Measurements from ENCODE around the gene MTM1.

Gene MTM1

GRCh38 chrX:150544222-150544787 is 24.1 kb upstream of the MTM1 start:
- no peaks in the 10 kb centered on the region for H3K36me3 Mint-ChIP-seq
- peaks cover 29% of the 10 kb centered on the region for H3K4me1 Mint-ChIP-seq
- ATAC-seq (no peak), DNase-seq (ENCODE audit: low spot score in 2 of 2) (no peak)
- no peak overlapping the region for H3K27ac Mint-ChIP-seq
- no peaks in the 10 kb centered on the region for H3K9me3 Mint-ChIP-seq
- H3K4me3 Mint-ChIP-seq, result no peak overlapping the region

GRCh38 chrX:150544835-150545770 is 23.3 kb upstream of the MTM1 start:
- H3K4me3 Mint-ChIP-seq, result no peak overlapping the region
- no peak overlapping the region for H3K27ac Mint-ChIP-seq
- H3K4me1 Mint-ChIP-seq, result peaks cover 29% of the 10 kb centered on the region
- no peaks in the 10 kb centered on the region for H3K9me3 Mint-ChIP-seq
- DNase-seq (ENCODE audit: low spot score in 2 of 2) (no peak), ATAC-seq (no peak)
- H3K36me3 Mint-ChIP-seq, result no peaks in the 10 kb centered on the region

- ATAC-seq (no peak), DNase-seq (ENCODE audit: low spot score in 2 of 2) (no peak)
- Mint-ChIP-seq H3K27ac (peak overlapping the region; percentile 79), H3K4me3 (peak overlapping the region; percentile 57), H3K4me1 (peaks cover 29% of the 10 kb centered on the region), H3K36me3 (no peaks in the 10 kb centered on the region), H3K9me3 (no peaks in the 10 kb centered on the region)
Observed at GRCh38 chrX:150546711-150547153, 21.7 kb upstream of the MTM1 start.

- Mint-ChIP-seq H3K9me3 (no peaks in the 10 kb centered on the region), H3K4me1 (peaks cover 29% of the 10 kb centered on the region), H3K27ac (no peak overlapping the region), H3K36me3 (no peaks in the 10 kb centered on the region), H3K4me3 (peak overlapping the region; percentile 57)
- DNase-seq (ENCODE audit: low spot score in 2 of 2), result peak in 1 of 2 donors; percentile 3
- ATAC-seq, result no peak
Observed at GRCh38 chrX:150547375-150548115, 20.9 kb upstream of the MTM1 start.

- Mint-ChIP-seq H3K9me3 (no peaks in the 10 kb centered on the region), H3K4me1 (peaks cover 29% of the 10 kb centered on the region), H3K4me3 (peak overlapping the region; percentile 57), H3K27ac (no peak overlapping the region), H3K36me3 (no peaks in the 10 kb centered on the region)
- DNase-seq (ENCODE audit: low spot score in 2 of 2), result no peak
- ATAC-seq, result no peak
Observed at GRCh38 chrX:150548251-150548650, 20.2 kb upstream of the MTM1 start.

GRCh38 chrX:150548684-150549083 is 19.7 kb upstream of the MTM1 start:
- H3K9me3 Mint-ChIP-seq, result no peaks in the 10 kb centered on the region
- peaks cover 25% of the 10 kb centered on the region for H3K4me1 Mint-ChIP-seq
- H3K36me3 Mint-ChIP-seq, result no peaks in the 10 kb centered on the region
- DNase-seq (ENCODE audit: low spot score in 2 of 2) (no peak), ATAC-seq (peak; percentile 88)
- peak overlapping the region; percentile 57 for H3K4me3 Mint-ChIP-seq
- H3K27ac Mint-ChIP-seq, result no peak overlapping the region

GRCh38 chrX:150551963-150552362 is 16.5 kb upstream of the MTM1 start:
- no peaks in the 10 kb centered on the region for H3K9me3 Mint-ChIP-seq
- no peak overlapping the region for H3K27ac Mint-ChIP-seq
- peaks cover 14% of the 10 kb centered on the region for H3K4me1 Mint-ChIP-seq
- DNase-seq (ENCODE audit: low spot score in 2 of 2) (no peak), ATAC-seq (no peak)
- H3K36me3 Mint-ChIP-seq, result no peaks in the 10 kb centered on the region
- H3K4me3 Mint-ChIP-seq, result no peak overlapping the region

- no peaks in the 10 kb centered on the region for H3K36me3 Mint-ChIP-seq
- no peak overlapping the region for H3K4me3 Mint-ChIP-seq
- no peak for DNase-seq (ENCODE audit: low spot score in 2 of 2)
- H3K27ac Mint-ChIP-seq, result no peak overlapping the region
- H3K4me1 Mint-ChIP-seq, result no peaks in the 10 kb centered on the region
- no peak for ATAC-seq
- H3K9me3 Mint-ChIP-seq, result no peaks in the 10 kb centered on the region
Observed at GRCh38 chrX:150558424-150558823, 10.0 kb upstream of the MTM1 start.

GRCh38 chrX:150564838-150565237 is 3.6 kb upstream of the MTM1 start:
- DNase-seq (ENCODE audit: low spot score in 2 of 2) (no peak), ATAC-seq (no peak)
- Mint-ChIP-seq H3K4me3 (no peak overlapping the region), H3K4me1 (peaks cover 4% of the 10 kb centered on the region), H3K36me3 (no peaks in the 10 kb centered on the region), H3K27ac (no peak overlapping the region), H3K9me3 (no peaks in the 10 kb centered on the region)

- no peak overlapping the region for H3K4me3 Mint-ChIP-seq
- peaks cover 6% of the 10 kb centered on the region for H3K4me1 Mint-ChIP-seq
- no peaks in the 10 kb centered on the region for H3K9me3 Mint-ChIP-seq
- DNase-seq (ENCODE audit: low spot score in 2 of 2) (no peak), ATAC-seq (no peak)
- no peaks in the 10 kb centered on the region for H3K36me3 Mint-ChIP-seq
- H3K27ac Mint-ChIP-seq, result no peak overlapping the region
Observed at GRCh38 chrX:150565551-150565950, 2.9 kb upstream of the MTM1 start.

GRCh38 chrX:150566734-150567182 is 1.7 kb upstream of the MTM1 start:
- Mint-ChIP-seq H3K9me3 (no peaks in the 10 kb centered on the region), H3K27ac (no peak overlapping the region), H3K36me3 (no peaks in the 10 kb centered on the region), H3K4me3 (no peak overlapping the region), H3K4me1 (peaks cover 13% of the 10 kb centered on the region)
- ATAC-seq (no peak), DNase-seq (ENCODE audit: low spot score in 2 of 2) (no peak)

- no peaks in the 10 kb centered on the region for H3K36me3 Mint-ChIP-seq
- no peak overlapping the region for H3K27ac Mint-ChIP-seq
- H3K4me3 Mint-ChIP-seq, result peak overlapping the region; percentile 69
- no peak for DNase-seq (ENCODE audit: low spot score in 2 of 2)
- no peak for ATAC-seq
- H3K4me1 Mint-ChIP-seq, result peaks cover 23% of the 10 kb centered on the region
- H3K9me3 Mint-ChIP-seq, result no peaks in the 10 kb centered on the region
Observed at GRCh38 chrX:150567645-150568319, 639 bp upstream of the MTM1 start.

GRCh38 chrX:150569155-150569477 is 695 bp downstream of the MTM1 start:
- peaks cover 33% of the 10 kb centered on the region for H3K4me1 Mint-ChIP-seq
- ATAC-seq (peak; percentile 49), DNase-seq (ENCODE audit: low spot score in 2 of 2) (no peak)
- no peaks in the 10 kb centered on the region for H3K36me3 Mint-ChIP-seq
- H3K4me3 Mint-ChIP-seq, result peak overlapping the region; percentile 69
- peak overlapping the region; percentile 56 for H3K27ac Mint-ChIP-seq
- H3K9me3 Mint-ChIP-seq, result no peaks in the 10 kb centered on the region

GRCh38 chrX:150570512-150570911 is 2.1 kb downstream of the MTM1 start:
- no peaks in the 10 kb centered on the region for H3K9me3 Mint-ChIP-seq
- no peak for ATAC-seq
- peaks cover 45% of the 10 kb centered on the region for H3K4me1 Mint-ChIP-seq
- DNase-seq (ENCODE audit: low spot score in 2 of 2), result no peak
- peak overlapping the region; percentile 69 for H3K4me3 Mint-ChIP-seq
- no peak overlapping the region for H3K27ac Mint-ChIP-seq
- H3K36me3 Mint-ChIP-seq, result no peaks in the 10 kb centered on the region

- Mint-ChIP-seq H3K4me1 (peaks cover 60% of the 10 kb centered on the region), H3K9me3 (no peaks in the 10 kb centered on the region), H3K36me3 (no peaks in the 10 kb centered on the region), H3K4me3 (peak overlapping the region; percentile 69), H3K27ac (no peak overlapping the region)
- no peak for DNase-seq (ENCODE audit: low spot score in 2 of 2)
- no peak for ATAC-seq
Observed at GRCh38 chrX:150572206-150572605, 3.8 kb downstream of the MTM1 start.
